ENCODE data around the gene IQCB1. TPM values are rescaled to one million over a fixed set of nuclear protein-coding genes. Genes with fewer than 3 reads are reported as not detected.

Gene IQCB1
- total and polyA plus RNA-seq, 2 experiments from 2014 or later: 28.8 to 39.0 TPM

- Histone ChIP-seq H3K27me3 (ENCODE audit: insufficient read depth) (no peaks in the 10 kb centered on the region), H3K79me2 (replicated peaks; ENCODE audit: insufficient read depth) (peaks cover 54% of the 10 kb centered on the region), H2AFZ (no peak overlapping the region), H3K4me3 (no peak overlapping the region), H3F3A (replicated peaks; ENCODE audit: low read depth) (no peaks in the 10 kb centered on the region), H3K36me3 (ENCODE audit: insufficient read depth) (peaks cover 20% of the 10 kb centered on the region; the same call in 1 of the 2 replicates), H4K20me1 (replicated peaks; ENCODE audit: insufficient read depth) (peaks cover 16% of the 10 kb centered on the region), H3K4me1 (ENCODE audit: insufficient read depth) (no peaks in the 10 kb centered on the region), H3K9me2 (ENCODE audit: insufficient read depth) (no peaks in the 10 kb centered on the region), H3K4me2 (no peak overlapping the region), H3K27ac (ENCODE audit: low read depth) (no peak overlapping the region)
- no peak for TF ChIP-seq ZNF331 (CRISPR knock-in tag; IDR thresholded peaks at IDR 0.05; ENCODE audit: low read depth)
- TF ChIP-seq STAT1 (IDR thresholded peaks at IDR 0.05; ENCODE audit: unreplicated experiment): no peak
- TF ChIP-seq, protein P1, sequence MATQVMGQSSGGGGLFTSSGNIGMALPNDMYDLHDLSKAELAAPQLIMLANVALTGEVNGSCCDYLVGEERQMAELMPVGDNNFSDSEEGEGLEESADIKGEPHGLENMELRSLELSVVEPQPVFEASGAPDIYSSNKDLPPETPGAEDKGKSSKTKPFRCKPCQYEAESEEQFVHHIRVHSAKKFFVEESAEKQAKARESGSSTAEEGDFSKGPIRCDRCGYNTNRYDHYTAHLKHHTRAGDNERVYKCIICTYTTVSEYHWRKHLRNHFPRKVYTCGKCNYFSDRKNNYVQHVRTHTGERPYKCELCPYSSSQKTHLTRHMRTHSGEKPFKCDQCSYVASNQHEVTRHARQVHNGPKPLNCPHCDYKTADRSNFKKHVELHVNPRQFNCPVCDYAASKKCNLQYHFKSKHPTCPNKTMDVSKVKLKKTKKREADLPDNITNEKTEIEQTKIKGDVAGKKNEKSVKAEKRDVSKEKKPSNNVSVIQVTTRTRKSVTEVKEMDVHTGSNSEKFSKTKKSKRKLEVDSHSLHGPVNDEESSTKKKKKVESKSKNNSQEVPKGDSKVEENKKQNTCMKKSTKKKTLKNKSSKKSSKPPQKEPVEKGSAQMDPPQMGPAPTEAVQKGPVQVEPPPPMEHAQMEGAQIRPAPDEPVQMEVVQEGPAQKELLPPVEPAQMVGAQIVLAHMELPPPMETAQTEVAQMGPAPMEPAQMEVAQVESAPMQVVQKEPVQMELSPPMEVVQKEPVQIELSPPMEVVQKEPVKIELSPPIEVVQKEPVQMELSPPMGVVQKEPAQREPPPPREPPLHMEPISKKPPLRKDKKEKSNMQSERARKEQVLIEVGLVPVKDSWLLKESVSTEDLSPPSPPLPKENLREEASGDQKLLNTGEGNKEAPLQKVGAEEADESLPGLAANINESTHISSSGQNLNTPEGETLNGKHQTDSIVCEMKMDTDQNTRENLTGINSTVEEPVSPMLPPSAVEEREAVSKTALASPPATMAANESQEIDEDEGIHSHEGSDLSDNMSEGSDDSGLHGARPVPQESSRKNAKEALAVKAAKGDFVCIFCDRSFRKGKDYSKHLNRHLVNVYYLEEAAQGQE (IDR thresholded peaks at IDR 0.05; ENCODE audit: unreplicated experiment): no peak
- TF ChIP-seq ETS1 (IDR thresholded peaks at IDR 0.05): no peak
- DNase-seq (ENCODE audit: low spot score) (no peak), ATAC-seq (no peak)
- Mint-ChIP-seq H3K27me3 (ENCODE audit: insufficient read depth, low read depth, poor library complexity) (no peaks in the 10 kb centered on the region), H3K4me3 (no peak overlapping the region), H3K9me3 (peaks cover 6% of the 10 kb centered on the region; the same call in 2 of the 3 replicates), H3K36me3 (ENCODE audit: low read depth) (peaks cover 62% of the 10 kb centered on the region), H3K27ac (no peak overlapping the region), H3K4me1 (no peaks in the 10 kb centered on the region)
Measured at GRCh38 chr3:121819236-121819635, 15.6 kb downstream of the IQCB1 start.

GRCh38 chr3:121818578-121818977 is 16.3 kb downstream of the IQCB1 start:
- H2AFZ ChIP-seq: no peak overlapping the region
- Mint-ChIP-seq H3K36me3 (ENCODE audit: low read depth) (peaks cover 55% of the 10 kb centered on the region), H3K4me3 (no peak overlapping the region), H3K4me1 (no peaks in the 10 kb centered on the region), H3K27ac (no peak overlapping the region), H3K9me3 (peaks cover 6% of the 10 kb centered on the region; the same call in 2 of the 3 replicates), H3K27me3 (ENCODE audit: insufficient read depth, low read depth, poor library complexity) (no peaks in the 10 kb centered on the region)
- no peaks in the 10 kb centered on the region for H3K9me2 ChIP-seq (ENCODE audit: insufficient read depth)
- peaks cover 17% of the 10 kb centered on the region; the same call in 1 of the 2 replicates for H3K36me3 ChIP-seq (ENCODE audit: insufficient read depth)
- no peak for ATAC-seq
- no peak overlapping the region for H3K4me3 ChIP-seq
- TF ChIP-seq EZH2 (IDR thresholded peaks at IDR 0.05; ENCODE audit: low read depth, unreplicated experiment): no peak
- H4K20me1 ChIP-seq (replicated peaks; ENCODE audit: insufficient read depth): peaks cover 16% of the 10 kb centered on the region
- H3K27me3 ChIP-seq (ENCODE audit: insufficient read depth): no peaks in the 10 kb centered on the region
- H3F3A ChIP-seq (replicated peaks; ENCODE audit: low read depth): no peaks in the 10 kb centered on the region
- no peaks in the 10 kb centered on the region for H3K4me1 ChIP-seq (ENCODE audit: insufficient read depth)
- no peak overlapping the region for H3K27ac ChIP-seq (ENCODE audit: low read depth)
- no peak overlapping the region for H3K4me2 ChIP-seq
- no peak for DNase-seq (ENCODE audit: low spot score)
- peaks cover 59% of the 10 kb centered on the region for H3K79me2 ChIP-seq (replicated peaks; ENCODE audit: insufficient read depth)

- Mint-ChIP-seq H3K36me3 (ENCODE audit: low read depth) (peaks cover 47% of the 10 kb centered on the region), H3K4me3 (no peak overlapping the region), H3K27me3 (ENCODE audit: insufficient read depth, low read depth, poor library complexity) (no peaks in the 10 kb centered on the region), H3K9me3 (no peaks in the 10 kb centered on the region), H3K27ac (no peak overlapping the region), H3K4me1 (no peaks in the 10 kb centered on the region)
- Histone ChIP-seq H3K4me2 (no peak overlapping the region), H3K9me2 (ENCODE audit: insufficient read depth) (no peaks in the 10 kb centered on the region), H3F3A (replicated peaks; ENCODE audit: low read depth) (no peaks in the 10 kb centered on the region), H4K20me1 (replicated peaks; ENCODE audit: insufficient read depth) (peaks cover 16% of the 10 kb centered on the region), H3K27me3 (ENCODE audit: insufficient read depth) (no peaks in the 10 kb centered on the region), H3K36me3 (ENCODE audit: insufficient read depth) (peaks cover 10% of the 10 kb centered on the region; the same call in 1 of the 2 replicates), H3K79me2 (replicated peaks; ENCODE audit: insufficient read depth) (peaks cover 67% of the 10 kb centered on the region), H3K4me3 (no peak overlapping the region), H2AFZ (no peak overlapping the region), H3K27ac (ENCODE audit: low read depth) (no peak overlapping the region), H3K4me1 (ENCODE audit: insufficient read depth) (no peaks in the 10 kb centered on the region)
- DNase-seq (ENCODE audit: low spot score): no peak
- ATAC-seq: no peak
- TF ChIP-seq EZH2 (IDR thresholded peaks at IDR 0.05; ENCODE audit: low read depth, unreplicated experiment) (no peak), NANOG (IDR thresholded peaks at IDR 0.05; ENCODE audit: borderline replicate concordance) (no peak), EZH2phosphoT487 (IDR thresholded peaks at IDR 0.05; ENCODE audit: unreplicated experiment) (no peak), STAT1 (IDR thresholded peaks at IDR 0.05; ENCODE audit: unreplicated experiment) (no peak), ZNF331 (CRISPR knock-in tag; IDR thresholded peaks at IDR 0.05; ENCODE audit: low read depth) (no peak)
Measured at GRCh38 chr3:121817753-121818152, 17.1 kb downstream of the IQCB1 start.
